K562 (cell line): Measurements from ENCODE around the gene MYO18A. TPM values are rescaled to one million over a fixed set of nuclear protein-coding genes. Genes with fewer than 3 reads are reported as not detected.

Experiments used
- ATAC-seq: fragments of 200-7000 bp; cut with Tn5 transposase; 3 replicates; pipeline ENCODE4 v1.9.1; 2020; ENCODE audit warnings: moderate library complexity
- BruUV-seq: library from RNA; stranded (reverse); fragments of 400-500 nt; replicated peaks from 2 replicates; lab custom pipeline; 2021; lab: Mats Ljungman, UMichigan
- CTCF ChIA-PET: fragments of 300-600 bp; formaldehyde crosslinking; extraction: SDS; loops from one replicate; lab custom pipeline; 2021; ENCODE audit warnings: low intra/inter-chr PET ratio; lab: Yijun Ruan, JAX
- POLR2A ChIA-PET: fragments of 300-600, 350-650 bp; sonication (Branson Sonifier 250); formaldehyde crosslinking; extraction: SDS; loops from one replicate; lab custom pipeline; 2021; ENCODE audit warnings: antibody characterized with exemption, inconsistent platforms; lab: Yijun Ruan, JAX
- DNase-seq, 4 experiments: peaks; one replicate each; pipeline versions ENCODE4 v3.0.0 to v3.0.0-alpha.2; 2011 to 2018; ENCODE audit warnings: low spot score in 3 of 4, mixed read lengths in 3 of 4; ENCODE audit errors: extremely low read depth in 1 of 4
- FAIRE-seq: peaks from 2 replicates; lab custom pipeline; 2011; peaks lifted over from hg19 to GRCh38; lab: Jason Lieb, UNC
- H2AFZ ChIP-seq: 2 replicates; pipeline ENCODE4 v1.6.0; 2011; ENCODE audit warnings: low read depth, low read length, control low read depth, inconsistent platforms
- H3K27ac ChIP-seq: fragments of 200-600 bp; 3 replicates; pipeline ENCODE4 v1.8.0; 2011; ENCODE audit warnings: low read depth, mild to moderate bottlenecking, control low read depth, inconsistent platforms, low read length, moderate library complexity, mixed read lengths; ENCODE audit errors: extremely low read depth
- H3K27me3 ChIP-seq, 2 experiments: fragments of 300-600 bp in 1 of 2; 2 replicates in 1 of 2; 3 replicates in 1 of 2; pipeline versions ENCODE4 v1.6.0 to v1.8.0; 2011; ENCODE audit warnings: inconsistent platforms in 2 of 2, low read length in 2 of 2, mild to moderate bottlenecking in 1 of 2, mixed read lengths in 1 of 2, moderate library complexity in 1 of 2; ENCODE audit not compliant: control insufficient read depth in 2 of 2, insufficient read depth in 2 of 2
- H3K36me3 ChIP-seq: fragments of 300-600 bp; 3 replicates; pipeline ENCODE4 v1.8.0; 2011; ENCODE audit warnings: mild to moderate bottlenecking, low read length, inconsistent platforms; ENCODE audit not compliant: control insufficient read depth, insufficient read depth
- H3K4me1 ChIP-seq, 2 experiments: fragments of 200-600 bp in 1 of 2; replicated peaks in 1 of 2; 2 replicates in 1 of 2; 3 replicates in 1 of 2; pipeline versions ENCODE4 v1.5.1 to v1.8.0; 2011; ENCODE audit warnings: inconsistent platforms in 2 of 2, low read length in 2 of 2, mild to moderate bottlenecking in 1 of 2, mixed read lengths in 1 of 2, moderate library complexity in 1 of 2; ENCODE audit not compliant: control insufficient read depth in 2 of 2, insufficient read depth in 2 of 2
- H3K4me2 ChIP-seq: 2 replicates; pipeline ENCODE4 v1.6.1; 2011; ENCODE audit warnings: low read length, control low read depth, inconsistent platforms, mixed read lengths; ENCODE audit not compliant: insufficient read depth
- H3K4me3 ChIP-seq: fragments of 200-600 bp; sonication (generic), shearing (Covaris generic); 2 replicates; pipeline ENCODE4 v1.5.1; 2016; ENCODE audit warnings: control low read depth, inconsistent platforms
- H3K79me2 ChIP-seq: fragments of 200-600 bp; 3 replicates; pipeline ENCODE4 v1.8.0; 2011; ENCODE audit warnings: low read length, inconsistent platforms; ENCODE audit not compliant: control insufficient read depth, insufficient read depth
- H3K9ac ChIP-seq, 2 experiments: 2 replicates each; pipeline versions ENCODE4 v1.6.0 to v1.6.1; 2011; ENCODE audit warnings: low read depth in 2 of 2, low read length in 2 of 2, control low read depth in 1 of 2, inconsistent platforms in 1 of 2, mild to moderate bottlenecking in 1 of 2, mixed read lengths in 1 of 2; ENCODE audit not compliant: insufficient read depth in 1 of 2
- H3K9me1 ChIP-seq: one replicate; pipeline ENCODE4 v1.6.0; 2011; ENCODE audit warnings: inconsistent platforms, mild to moderate bottlenecking, low read length, moderate library complexity; ENCODE audit not compliant: control insufficient read depth, insufficient read depth
- H3K9me3 ChIP-seq: replicated peaks from 2 replicates; pipeline ENCODE4 v1.5.1; 2011; ENCODE audit warnings: low read depth, low read length, inconsistent platforms; ENCODE audit not compliant: control insufficient read depth, insufficient read depth
- H4K20me1 ChIP-seq: replicated peaks from 2 replicates; pipeline ENCODE4 v1.6.1; 2011; ENCODE audit warnings: low read length, inconsistent platforms, mixed read lengths; ENCODE audit not compliant: control insufficient read depth, insufficient read depth
- CTBP1 ChIP-seq: fragments of 450-650 bp; IDR thresholded peaks from 2 replicates; pipeline ENCODE4 v1.6.1; 2016; ENCODE audit warnings: borderline replicate concordance
- KLF6 ChIP-seq: fragments of 250-450 bp; sonication (Bioruptor Pico); IDR thresholded peaks from 2 replicates; pipeline ENCODE4 v1.4.0; 2020; ENCODE audit warnings: mild to moderate bottlenecking, moderate library complexity, borderline replicate concordance
- NCOA4 ChIP-seq: fragments of 450-650 bp; IDR thresholded peaks from 2 replicates; pipeline ENCODE4 v1.6.1; 2018; ENCODE audit warnings: mild to moderate bottlenecking; ENCODE audit not compliant: partially characterized antibody
- PTTG1 ChIP-seq: fragments of 450-650 bp; IDR thresholded peaks from 2 replicates; pipeline ENCODE4 v1.6.1; 2016; ENCODE audit warnings: low read depth, mild to moderate bottlenecking, missing genetic modification characterization, missing compliant biosample characterization
- SLC30A9 ChIP-seq: fragments of 250-450 bp; sonication (Bioruptor Pico); IDR thresholded peaks from 2 replicates; pipeline ENCODE4 v1.8.0; 2022; ENCODE audit warnings: mild to moderate bottlenecking, moderate library complexity
- SNRNP70 ChIP-seq: fragments of 200-400 bp; formaldehyde crosslinking; optimal IDR thresholded peaks from 2 replicates; pipeline ENCODE3; 2017; ENCODE audit warnings: low read depth, low read length
- SRSF3 ChIP-seq: fragments of 200-400 bp; formaldehyde crosslinking; IDR thresholded peaks from 2 replicates; pipeline ENCODE4 v1.6.1; 2016; ENCODE audit warnings: mild to moderate bottlenecking, low read length, moderate library complexity; ENCODE audit not compliant: insufficient read depth
- SUPT5H ChIP-seq: fragments of 450-650 bp; IDR thresholded peaks from 2 replicates; pipeline ENCODE4 v1.6.1; 2016
- TRIM24 ChIP-seq, 2 experiments: fragments of 450-650 bp; IDR thresholded peaks; 2 replicates each; pipeline ENCODE4 v1.6.1; 2016
- ZNF140 ChIP-seq: fragments of 250-450 bp; sonication (Bioruptor Pico); IDR thresholded peaks from 2 replicates; pipeline ENCODE4 v1.8.0; 2021; ENCODE audit warnings: moderate library complexity, mild to moderate bottlenecking, inconsistent platforms
- ZNF347 ChIP-seq: fragments of 450-650 bp; formaldehyde crosslinking; IDR thresholded peaks from 2 replicates; pipeline ENCODE4 v1.4.0; 2020; ENCODE audit warnings: low read depth, mild to moderate bottlenecking, moderate library complexity
- WGBS: fragments of 100-300 bp; shearing (Covaris generic); methylation state at CpG from one replicate; pipeline ENCODE4 v1.1.6; 2016; ENCODE audit warnings: low coverage, mixed read lengths; ENCODE audit not compliant: insufficient coverage; ENCODE audit errors: missing lambda C conversion rate; 5-methylcytosine and 5-hydroxymethylcytosine counted together
- in situ Hi-C: fragments of 300-500 bp; cut with MboI; formaldehyde crosslinking; loops from 4 replicates; pipeline ENCODE4 v1.15.0; 2018; ENCODE audit warnings: inconsistent platforms, mixed read lengths
- intact Hi-C: fragments of 100-400 bp; cut with micrococcal nuclease; formaldehyde crosslinking; loops from 2 replicates; pipeline ENCODE4 v1.14.2; 2022
- polyA plus RNA-seq, 8 experiments: library from polyadenylated mRNA; depleted of rRNA in 4 of 8; stranded (reverse) in 5 of 8; unstranded in 3 of 8; fragments of >200 nt; fragmentation: Nextera tagmentation in 2 of 8; fragmentation: Illumina TruSeq in 1 of 8; extraction: Ambion mirVana in 2 of 8; extraction: Trizol in 1 of 8; gene quantifications; 2 replicates each; pipeline versions ENCODE4 v1.2.1 to v1.2.3, GENCODE V29; 2011 to 2014; ENCODE audit warnings: inconsistent platforms in 1 of 8, missing spikeins in 1 of 8
- total RNA-seq, 7 experiments: library from RNA; depleted of rRNA in 6 of 7; stranded (reverse); fragments of >200 nt in 6 of 7; fragmentation: Illumina TruSeq in 2 of 7; extraction: Trizol in 2 of 7; gene quantifications; 2 replicates each; pipeline versions ENCODE4 v1.2.1 to v1.2.3, GENCODE V29; 2011 to 2021; ENCODE audit warnings: low replicate concordance in 1 of 7
- TF ChIP-seq, protein P1 (sequence below): fragments of 450-650 bp; IDR thresholded peaks from 2 replicates; pipeline ENCODE4 v1.7.0; 2016; ENCODE audit warnings: borderline replicate concordance
- TF ChIP-seq, protein P2 (sequence below): fragments of 200-800 bp; sonication (Bioruptor generic); IDR thresholded peaks from 2 replicates; pipeline ENCODE4 v1.6.1; 2017; ENCODE audit warnings: missing genetic modification characterization, missing compliant biosample characterization
- TF ChIP-seq, protein P3 (sequence below): fragments of 250-450 bp; sonication (Bioruptor Pico); IDR thresholded peaks from 2 replicates; pipeline ENCODE4 v1.5.0; 2021; ENCODE audit warnings: mild to moderate bottlenecking, borderline replicate concordance
- TF ChIP-seq, protein P4 (sequence below): fragments of 250-450 bp; sonication (Bioruptor Pico); IDR thresholded peaks from 2 replicates; pipeline ENCODE4 v1.8.0; 2022; ENCODE audit warnings: inconsistent platforms, mild to moderate bottlenecking, moderate library complexity, borderline replicate concordance

MYO18A gene
- total and polyA plus RNA-seq, 9 of the 15 experiments (the other 6 are each of a cell fraction or from before 2014, with no cell fraction given): 2.5 to 65.4 (median 17.1) TPM

DNA sequence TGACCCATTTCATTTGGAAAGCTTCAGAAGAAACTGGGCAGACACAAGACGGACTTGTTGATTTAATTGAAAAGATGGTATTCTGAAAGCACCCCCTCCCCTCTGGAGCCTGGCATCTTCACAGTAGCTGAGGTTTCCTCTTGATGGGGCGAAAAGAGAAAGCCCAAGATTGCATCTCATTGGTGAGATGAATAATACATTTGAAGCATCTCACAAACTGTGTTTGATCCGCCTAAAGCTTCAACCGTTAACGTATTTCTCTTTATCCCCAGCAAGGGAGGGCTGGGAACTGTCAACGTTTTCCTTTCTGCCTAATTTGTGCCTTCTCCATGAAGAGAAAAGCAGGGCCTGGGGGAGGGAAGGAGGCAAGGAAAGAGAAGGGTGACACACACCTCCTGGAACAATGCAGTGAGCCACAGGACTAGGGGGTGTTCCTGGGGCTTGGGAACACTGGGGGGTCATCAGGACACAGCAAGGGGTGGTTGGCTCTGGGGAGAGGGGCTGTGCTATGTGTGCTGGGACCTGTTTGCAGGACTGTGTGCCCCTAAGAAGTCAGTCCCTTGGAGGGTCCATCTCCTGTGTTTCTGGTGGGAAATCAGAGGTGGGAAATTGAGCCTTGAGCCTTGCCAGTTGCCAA, 155.8 kb downstream of the MYO18A start (continued):
- no peak for TF ChIP-seq SLC30A9 (CRISPR knock-in tag)
- TF ChIP-seq NCOA4: no peak
- no peak for TF ChIP-seq TRIM24 (IDR thresholded peaks at IDR 0.05)
- no peak for TF ChIP-seq ZNF140 (CRISPR knock-in tag)
- no peak for TF ChIP-seq ZNF347
- TF ChIP-seq, protein P1, sequence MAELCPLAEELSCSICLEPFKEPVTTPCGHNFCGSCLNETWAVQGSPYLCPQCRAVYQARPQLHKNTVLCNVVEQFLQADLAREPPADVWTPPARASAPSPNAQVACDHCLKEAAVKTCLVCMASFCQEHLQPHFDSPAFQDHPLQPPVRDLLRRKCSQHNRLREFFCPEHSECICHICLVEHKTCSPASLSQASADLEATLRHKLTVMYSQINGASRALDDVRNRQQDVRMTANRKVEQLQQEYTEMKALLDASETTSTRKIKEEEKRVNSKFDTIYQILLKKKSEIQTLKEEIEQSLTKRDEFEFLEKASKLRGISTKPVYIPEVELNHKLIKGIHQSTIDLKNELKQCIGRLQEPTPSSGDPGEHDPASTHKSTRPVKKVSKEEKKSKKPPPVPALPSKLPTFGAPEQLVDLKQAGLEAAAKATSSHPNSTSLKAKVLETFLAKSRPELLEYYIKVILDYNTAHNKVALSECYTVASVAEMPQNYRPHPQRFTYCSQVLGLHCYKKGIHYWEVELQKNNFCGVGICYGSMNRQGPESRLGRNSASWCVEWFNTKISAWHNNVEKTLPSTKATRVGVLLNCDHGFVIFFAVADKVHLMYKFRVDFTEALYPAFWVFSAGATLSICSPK: no peak

DNA sequence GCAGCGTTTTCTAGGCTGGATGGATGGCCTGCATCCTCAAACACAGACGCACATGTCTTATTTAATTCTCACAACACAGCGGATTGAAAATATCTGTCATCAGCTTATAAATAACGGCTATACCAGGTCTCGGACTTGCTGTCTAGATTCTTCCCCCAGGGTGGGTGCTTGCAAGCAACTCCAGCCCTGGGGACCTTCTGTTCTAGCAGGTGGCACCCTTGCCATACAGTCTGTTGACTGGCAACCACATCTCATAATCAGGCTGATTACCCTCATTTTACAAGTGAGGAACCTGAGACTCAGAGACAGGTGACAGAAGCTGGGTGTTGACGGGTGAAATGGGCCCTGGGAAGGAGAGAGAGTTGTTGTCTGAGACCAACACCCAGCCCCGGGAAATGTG, 158.1 kb downstream of the MYO18A start:
- 0% methylated on average over 7 of the region's 7 CpGs for whole genome bisulfite sequencing
- Histone ChIP-seq H3K79me2 (no peaks in the 10 kb centered on the region), H3K27ac (no peak overlapping the region), H3K4me3 (no peak overlapping the region), H3K9me3 (no peaks in the 10 kb centered on the region), H4K20me1 (peaks cover 2% of the 10 kb centered on the region; the same call in 1 of the 2 replicates), H3K27me3 (peaks cover 54 to 78% of the 10 kb centered on the region in 2 experiments), H2AFZ (no peak overlapping the region), H3K9ac (no peak overlapping the region), H3K4me2 (no peak overlapping the region), H3K36me3 (no peaks in the 10 kb centered on the region), H3K9me1 (no peaks in the 10 kb centered on the region), H3K4me1 (peaks cover 0 to 6% of the 10 kb centered on the region in 2 experiments; a peak in 2 of 5 replicates)
- intact Hi-C loops: loop anchor here (5.0 kb wide), 1 partner anchor 45 kb away; no protein-coding TSS in a partner anchor
- ChIA-PET CTCF (no interaction called here), POLR2A (no interaction called here)
- in situ Hi-C loops: no loop called here
- ATAC-seq (no peak), FAIRE-seq (no peak), DNase-seq (no peak)
- no TSS peak for BruUV-seq
- TF ChIP-seq KLF6 (CRISPR knock-in tag) (no peak), PTTG1 (tag) (no peak), CTBP1 (no peak), SRSF3 (no peak), SUPT5H (no peak), SNRNP70 (no peak)
- TF ChIP-seq, protein P2, sequence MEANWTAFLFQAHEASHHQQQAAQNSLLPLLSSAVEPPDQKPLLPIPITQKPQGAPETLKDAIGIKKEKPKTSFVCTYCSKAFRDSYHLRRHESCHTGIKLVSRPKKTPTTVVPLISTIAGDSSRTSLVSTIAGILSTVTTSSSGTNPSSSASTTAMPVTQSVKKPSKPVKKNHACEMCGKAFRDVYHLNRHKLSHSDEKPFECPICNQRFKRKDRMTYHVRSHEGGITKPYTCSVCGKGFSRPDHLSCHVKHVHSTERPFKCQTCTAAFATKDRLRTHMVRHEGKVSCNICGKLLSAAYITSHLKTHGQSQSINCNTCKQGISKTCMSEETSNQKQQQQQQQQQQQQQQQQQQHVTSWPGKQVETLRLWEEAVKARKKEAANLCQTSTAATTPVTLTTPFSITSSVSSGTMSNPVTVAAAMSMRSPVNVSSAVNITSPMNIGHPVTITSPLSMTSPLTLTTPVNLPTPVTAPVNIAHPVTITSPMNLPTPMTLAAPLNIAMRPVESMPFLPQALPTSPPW: no peak
- TF ChIP-seq, protein P3, sequence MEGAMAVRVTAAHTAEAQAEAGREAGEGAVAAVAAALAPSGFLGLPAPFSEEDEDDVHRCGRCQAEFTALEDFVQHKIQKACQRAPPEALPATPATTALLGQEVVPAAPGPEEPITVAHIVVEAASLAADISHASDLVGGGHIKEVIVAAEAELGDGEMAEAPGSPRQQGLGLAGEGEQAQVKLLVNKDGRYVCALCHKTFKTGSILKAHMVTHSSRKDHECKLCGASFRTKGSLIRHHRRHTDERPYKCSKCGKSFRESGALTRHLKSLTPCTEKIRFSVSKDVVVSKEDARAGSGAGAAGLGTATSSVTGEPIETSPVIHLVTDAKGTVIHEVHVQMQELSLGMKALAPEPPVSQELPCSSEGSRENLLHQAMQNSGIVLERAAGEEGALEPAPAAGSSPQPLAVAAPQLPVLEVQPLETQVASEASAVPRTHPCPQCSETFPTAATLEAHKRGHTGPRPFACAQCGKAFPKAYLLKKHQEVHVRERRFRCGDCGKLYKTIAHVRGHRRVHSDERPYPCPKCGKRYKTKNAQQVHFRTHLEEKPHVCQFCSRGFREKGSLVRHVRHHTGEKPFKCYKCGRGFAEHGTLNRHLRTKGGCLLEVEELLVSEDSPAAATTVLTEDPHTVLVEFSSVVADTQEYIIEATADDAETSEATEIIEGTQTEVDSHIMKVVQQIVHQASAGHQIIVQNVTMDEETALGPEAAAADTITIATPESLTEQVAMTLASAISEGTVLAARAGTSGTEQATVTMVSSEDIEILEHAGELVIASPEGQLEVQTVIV: no peak
- TF ChIP-seq, protein P4, sequence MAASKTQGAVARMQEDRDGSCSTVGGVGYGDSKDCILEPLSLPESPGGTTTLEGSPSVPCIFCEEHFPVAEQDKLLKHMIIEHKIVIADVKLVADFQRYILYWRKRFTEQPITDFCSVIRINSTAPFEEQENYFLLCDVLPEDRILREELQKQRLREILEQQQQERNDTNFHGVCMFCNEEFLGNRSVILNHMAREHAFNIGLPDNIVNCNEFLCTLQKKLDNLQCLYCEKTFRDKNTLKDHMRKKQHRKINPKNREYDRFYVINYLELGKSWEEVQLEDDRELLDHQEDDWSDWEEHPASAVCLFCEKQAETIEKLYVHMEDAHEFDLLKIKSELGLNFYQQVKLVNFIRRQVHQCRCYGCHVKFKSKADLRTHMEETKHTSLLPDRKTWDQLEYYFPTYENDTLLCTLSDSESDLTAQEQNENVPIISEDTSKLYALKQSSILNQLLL (CRISPR knock-in tag): no peak
